Renal cortical epithelial cell (primary cell): ENCODE data around the gene KSR1. TPM values are rescaled to one million over a fixed set of nuclear protein-coding genes. Genes with fewer than 3 reads are reported as not detected.

Experiments
- DNase-seq: peaks from one replicate; pipeline ENCODE4 v3.0.0-alpha.2; 2011; ENCODE audit warnings: low read depth
- total RNA-seq: library from RNA; depleted of rRNA; stranded (reverse); fragments of >200 nt; gene quantifications from 2 replicates; pipeline ENCODE4 v1.2.3, GENCODE V29; 2014

KSR1 gene
- total RNA-seq, 1 donor from 2014 or later = 29.3 TPM

DNA sequence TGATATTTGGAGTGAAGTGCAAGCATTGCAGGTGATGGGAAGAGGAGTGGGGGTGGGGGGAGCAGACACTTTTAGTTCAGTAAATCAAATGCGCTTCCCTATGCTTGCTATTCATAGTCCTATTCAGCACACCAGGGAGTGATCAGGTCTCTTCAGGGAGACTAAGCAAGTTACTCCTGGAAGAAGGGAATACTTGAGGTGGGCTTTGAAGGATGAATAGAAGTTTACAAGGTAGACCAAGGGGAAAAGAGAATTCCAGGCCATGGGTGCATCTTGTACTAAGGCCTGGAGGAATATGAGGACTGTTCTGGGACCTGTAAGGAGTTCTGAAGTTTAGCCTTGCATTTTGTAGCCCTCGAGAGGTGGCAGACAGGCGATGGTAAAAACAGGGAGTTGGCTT, 134.6 kb downstream of the KSR1 start:
- no peak for DNase-seq

DNA sequence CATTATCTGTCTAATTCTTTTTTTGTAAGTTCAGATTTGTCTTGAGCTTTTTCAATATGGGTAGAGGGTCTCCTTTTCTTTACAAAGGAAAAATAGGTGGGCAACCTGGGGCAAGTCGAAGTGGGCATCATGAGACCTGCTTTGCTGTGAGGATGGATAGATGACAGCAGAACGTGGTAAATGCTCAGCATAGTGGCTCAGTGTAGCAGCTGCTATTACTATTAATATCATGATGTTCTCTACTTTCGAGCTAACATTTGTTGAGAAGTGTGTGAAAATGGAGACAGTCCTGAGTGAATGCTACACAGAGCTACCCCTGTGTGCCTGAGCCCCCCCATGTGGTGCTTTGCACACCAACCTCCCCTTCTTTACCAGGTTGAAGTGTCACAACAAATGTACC, 135.7 kb downstream of the KSR1 start:
- no peak for DNase-seq

DNA sequence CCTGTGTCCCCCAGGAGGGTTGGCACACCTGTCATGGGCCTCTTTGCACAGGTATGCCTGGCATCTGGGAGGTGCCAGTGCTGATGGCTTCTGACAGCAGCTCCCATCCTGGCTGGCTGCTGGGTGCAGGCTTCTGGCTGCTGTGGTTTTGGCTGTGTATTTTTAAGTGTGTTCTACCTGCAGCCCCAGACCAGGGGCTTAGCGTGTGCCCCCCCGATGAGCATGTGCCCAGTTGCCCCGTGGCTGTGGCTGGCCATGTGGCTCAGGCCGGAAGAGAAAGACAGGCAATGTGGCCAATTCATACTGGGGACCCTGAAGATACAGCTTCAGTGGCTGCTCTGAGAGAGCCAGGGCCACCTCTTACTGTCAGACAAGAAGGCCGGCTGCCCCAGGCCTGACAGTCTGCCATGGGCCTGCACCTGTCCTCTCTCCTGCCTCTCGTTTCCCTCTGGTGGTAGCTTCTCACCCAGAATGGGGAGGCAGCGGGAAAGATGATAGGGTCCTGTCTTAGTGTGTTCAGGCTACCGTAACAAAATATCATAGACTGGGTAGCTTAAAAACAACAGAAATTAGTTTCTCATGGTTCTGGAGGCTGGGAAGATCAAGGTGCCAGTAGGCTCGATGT, 137.1 kb downstream of the KSR1 start:
- no peak for DNase-seq

DNA sequence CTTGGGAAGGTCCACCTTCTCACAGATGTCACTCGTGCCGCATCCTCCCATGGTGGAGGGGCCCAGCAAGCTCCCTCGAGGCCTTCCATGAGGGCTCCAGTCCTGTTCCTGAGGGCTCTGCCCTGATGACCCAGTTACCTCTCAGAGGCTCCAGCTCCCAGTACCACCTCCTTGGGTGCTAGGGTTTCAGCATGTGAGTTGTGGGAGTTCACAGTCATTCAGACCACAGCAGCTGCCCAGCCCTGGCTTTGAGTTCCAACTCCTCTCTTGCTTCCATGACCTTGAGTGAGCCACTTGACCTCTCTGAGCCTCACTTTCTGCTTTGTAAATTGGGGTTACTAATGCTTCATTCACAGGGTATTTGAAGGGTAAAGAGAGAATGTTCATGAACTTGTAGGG, 137.6 kb downstream of the KSR1 start:
- DNase-seq = no peak

DNA sequence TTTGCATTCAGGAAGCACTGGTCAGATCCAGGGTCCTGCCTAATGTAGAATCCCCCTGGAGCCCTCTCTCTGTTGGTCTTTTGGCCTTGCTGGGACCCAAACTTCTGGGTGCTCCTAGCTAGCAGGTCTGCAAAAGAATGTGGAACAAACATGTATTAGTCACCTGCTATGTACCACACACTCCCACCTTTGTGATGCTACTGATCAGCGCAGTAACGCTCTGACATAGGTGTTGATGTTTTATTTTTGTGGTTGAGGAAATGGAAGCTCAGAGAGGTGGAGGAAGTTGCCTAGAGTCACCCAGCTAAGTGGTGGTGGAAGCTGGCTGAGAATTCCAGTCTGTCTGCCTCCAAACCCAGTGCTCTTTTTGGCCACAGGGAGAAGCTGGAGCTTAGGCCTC, 139.0 kb downstream of the KSR1 start:
- no peak for DNase-seq

DNA sequence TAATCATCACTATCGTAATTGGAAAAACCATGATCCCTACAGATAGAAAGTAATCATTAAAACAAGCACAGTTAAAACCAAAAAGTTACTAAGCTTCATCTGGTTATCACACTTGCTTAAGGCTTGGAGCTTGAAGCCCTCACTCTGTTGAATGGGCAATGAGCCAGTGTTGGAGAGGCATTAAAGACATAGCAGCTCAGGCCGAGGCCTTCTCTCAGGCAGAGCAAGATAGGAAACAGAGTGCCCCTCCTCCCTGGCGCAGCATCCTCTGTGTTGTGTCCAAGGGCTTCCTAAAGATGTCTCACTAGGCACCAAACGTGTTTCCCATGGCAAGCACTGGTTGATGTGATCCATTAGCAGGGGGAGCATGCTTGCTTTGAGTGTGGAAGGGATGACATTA, 139.8 kb downstream of the KSR1 start:
- no peak for DNase-seq

DNA sequence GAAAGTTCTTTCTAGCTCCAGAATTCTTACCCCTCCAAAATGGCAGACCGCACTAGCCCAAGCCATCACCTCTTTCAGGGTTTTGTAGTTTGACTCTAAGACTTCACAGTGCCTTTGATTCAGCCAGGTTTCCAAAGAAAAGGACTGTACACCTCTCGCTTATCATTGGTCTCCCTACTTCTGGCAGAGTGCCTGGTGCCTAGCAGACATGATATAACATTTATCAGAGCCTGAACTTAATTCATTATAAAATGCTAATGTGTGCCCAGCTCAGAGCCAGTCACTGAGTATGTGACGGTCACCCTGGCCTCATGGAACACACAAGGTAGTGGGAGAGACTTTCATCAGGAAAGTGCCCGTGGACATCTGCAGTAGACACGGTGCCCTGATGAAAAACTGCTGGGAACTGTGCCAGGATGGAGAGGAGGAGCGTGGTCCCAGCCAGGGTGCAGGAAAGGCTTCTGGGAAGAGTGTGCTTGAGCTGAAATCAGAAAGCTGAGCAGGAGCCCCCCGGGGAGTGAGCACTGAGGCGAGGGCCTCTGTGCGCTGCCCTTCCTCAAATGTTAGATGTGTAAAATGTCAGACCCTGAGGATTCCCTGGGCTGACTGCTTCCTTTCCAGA, 140.4 kb downstream of the KSR1 start:
- DNase-seq = no peak

DNA sequence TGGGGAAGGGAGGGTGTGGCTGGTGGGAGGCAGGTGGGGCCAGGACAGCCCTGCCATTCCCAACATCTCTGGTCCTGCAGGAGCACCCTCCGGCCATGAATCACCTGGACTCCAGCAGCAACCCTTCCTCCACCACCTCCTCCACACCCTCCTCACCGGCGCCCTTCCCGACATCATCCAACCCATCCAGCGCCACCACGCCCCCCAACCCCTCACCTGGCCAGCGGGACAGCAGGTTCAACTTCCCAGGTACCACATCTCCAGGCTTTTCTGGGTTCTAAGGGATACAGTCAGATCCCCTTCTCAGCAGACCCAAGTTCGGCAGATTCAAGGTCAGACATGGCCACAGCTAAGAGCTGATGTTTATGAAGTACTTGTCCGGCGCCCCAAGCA, 140.9 kb downstream of the KSR1 start:
- DNase-seq = no peak

DNA sequence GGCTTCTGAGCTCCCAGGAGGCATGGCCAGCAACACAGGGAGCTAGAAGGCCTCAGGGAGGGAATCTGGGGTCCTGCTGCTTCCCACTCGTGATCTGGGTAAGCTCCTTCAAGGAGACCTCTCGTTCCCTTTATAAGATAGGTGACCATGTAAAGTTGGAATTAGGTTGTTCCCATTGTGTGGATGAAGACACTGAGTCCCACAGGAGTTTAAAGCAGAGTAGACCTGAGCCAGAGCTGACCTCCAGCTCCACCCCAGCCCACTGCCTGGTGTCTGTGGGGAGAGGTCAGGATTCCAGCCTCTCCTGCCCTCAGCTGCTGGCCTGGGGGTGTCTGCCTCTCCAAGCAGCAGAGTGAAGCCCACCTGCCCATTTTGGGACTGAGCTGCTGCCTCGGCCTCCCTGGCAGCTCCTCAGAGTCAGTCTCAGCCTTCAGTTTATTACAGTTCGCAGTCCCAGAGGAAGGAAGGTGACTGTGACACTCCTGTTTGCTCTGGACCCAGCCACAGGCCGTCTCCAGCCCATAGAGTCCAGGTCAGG, 141.6 kb downstream of the KSR1 start:
- no peak for DNase-seq

DNA sequence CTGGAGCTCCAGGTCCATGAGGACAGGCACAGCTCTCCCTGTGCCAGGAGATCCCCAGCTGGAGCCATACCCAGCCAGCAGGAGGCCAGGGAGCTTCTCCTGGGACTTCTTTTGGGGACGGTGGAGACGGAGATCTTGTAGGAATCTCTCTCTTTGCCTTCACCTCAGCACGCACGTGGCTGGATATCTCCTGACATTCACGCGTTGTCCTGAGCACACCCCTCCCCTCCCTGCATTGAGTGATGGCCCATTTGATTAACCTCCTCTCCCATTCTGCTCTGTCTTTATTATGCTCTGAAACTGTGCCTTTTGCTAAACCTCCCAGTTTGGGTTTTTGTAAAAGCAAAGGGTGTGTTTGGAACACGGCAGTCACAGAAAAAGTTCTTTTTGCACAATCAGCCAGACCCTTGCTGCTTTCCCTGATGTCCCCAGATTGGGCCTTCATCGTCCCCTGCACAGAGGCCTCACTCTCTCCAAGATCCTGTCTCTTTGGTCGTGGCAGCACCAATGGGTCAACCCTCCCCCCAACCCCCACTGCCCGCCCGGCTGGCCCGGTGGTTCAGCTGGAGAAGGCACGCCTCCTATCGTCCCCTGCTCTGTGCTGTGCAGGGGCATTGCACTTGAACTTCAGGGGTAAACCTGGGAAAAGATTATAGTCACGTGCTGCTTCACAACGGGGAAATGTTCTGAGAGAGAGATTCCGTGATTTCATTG, 142.2 kb downstream of the KSR1 start:
- no peak for DNase-seq

DNA sequence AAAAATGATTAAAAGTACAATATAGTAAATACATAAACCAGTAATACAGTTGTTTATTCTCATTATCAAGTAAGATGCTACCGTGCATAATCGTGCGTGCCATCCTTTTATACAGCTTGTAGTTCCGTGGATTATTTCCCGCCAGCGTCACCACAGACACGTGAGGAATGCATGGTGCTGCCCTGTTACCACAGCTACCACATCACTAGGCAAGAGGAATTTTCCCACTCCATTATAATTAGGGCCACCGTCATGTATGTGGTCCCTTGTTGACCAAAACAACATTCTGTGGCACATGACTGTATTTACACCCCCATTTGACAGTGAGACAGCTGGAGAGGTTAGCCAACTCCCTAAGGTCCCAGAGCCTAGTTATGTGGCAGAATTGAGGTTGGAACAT, 144.2 kb downstream of the KSR1 start:
- DNase-seq = peak; percentile 29

DNA sequence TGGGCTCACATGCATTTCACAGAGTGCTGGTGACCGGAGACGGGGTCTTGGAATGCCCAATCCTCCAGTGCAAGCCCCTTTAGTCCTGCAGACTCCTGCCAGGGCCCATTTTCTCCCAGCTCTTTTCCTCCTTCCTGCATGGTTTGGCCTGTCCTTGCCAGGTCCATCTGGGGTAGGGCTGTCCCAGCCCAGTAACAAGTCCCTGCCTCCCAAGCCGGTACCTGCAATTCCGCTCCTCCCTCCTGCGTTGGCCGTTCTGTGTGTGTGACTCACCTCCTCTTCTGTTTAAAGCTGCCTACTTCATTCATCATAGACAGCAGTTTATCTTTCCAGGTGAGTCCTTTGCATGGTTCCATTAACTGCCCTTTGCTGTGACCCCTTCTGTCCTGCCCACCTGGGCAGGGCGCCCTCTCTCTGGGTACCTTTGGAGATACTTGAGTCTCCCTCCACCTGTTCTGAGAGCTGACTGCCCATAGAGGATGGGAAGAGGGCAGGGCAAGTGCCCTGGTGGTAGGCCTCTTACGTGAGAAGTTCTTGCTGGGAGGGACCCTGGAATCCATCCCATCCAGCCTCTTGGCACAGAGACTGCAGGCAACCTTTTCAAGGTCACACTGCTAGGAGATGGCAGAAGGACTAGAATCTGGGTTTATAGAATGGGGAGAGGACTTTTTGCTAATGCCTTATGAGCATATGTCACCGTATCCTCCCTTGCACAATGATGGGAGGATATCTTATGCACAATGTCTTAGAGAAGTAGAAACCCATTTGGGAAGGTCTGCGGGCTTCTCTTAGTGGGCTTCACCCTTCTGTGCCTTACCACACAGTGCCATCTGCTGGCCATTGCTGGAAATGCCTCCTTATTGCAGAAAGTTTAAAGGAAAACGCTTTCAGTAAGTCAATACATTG, 145.1 kb downstream of the KSR1 start:
- peak; percentile 54 for DNase-seq

DNA sequence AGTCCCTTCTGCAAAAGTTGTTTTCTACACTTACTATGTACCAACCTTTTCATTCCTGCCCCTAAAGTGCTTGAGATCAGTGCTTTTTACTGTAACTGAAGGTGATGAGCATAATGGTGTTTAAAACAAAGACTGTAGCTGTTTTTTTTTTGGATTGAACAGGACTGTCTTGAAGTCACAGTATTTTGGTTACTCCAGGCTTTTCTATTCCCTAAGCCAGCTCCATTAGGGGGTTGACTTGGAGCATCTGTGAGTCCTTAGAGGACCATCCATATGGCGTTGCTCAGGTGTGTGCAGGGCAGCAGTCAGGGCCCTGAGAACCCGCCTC, 145.7 kb downstream of the KSR1 start:
- DNase-seq = no peak

DNA sequence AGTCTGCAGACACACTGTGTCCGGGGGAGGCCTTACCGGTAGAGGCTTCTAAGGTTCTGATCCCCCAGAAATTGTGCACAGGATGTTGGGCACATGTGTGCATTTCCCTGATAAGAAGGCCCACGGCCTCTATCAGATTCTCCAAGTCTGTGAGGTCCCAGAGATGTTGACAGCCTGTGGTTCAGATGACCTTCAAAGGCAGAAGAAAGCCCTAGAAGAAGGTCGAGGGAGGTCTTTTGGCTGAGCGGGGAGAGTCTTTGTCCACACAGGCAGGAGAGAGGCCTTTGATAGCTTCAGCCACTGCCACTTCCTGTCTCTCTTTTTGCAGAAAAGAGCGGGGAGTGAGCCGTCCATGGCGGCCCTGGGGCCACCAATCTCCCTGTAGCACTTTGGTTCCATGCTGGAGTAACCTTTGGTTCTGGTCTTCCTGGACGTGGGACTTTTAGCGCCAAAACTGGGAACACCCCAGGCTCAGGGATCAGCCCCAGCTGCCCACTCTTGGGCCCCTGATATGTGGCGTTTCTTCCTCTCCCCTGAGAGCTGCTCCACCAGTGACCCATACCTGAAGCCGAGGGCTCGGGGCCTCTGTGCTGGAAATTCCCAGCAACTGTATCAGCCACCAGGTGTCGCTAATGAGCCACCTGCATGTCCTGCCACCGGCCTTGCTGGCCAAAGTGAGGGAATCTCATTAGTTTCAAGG, 146.6 kb downstream of the KSR1 start:
- peak; percentile 58 for DNase-seq

DNA sequence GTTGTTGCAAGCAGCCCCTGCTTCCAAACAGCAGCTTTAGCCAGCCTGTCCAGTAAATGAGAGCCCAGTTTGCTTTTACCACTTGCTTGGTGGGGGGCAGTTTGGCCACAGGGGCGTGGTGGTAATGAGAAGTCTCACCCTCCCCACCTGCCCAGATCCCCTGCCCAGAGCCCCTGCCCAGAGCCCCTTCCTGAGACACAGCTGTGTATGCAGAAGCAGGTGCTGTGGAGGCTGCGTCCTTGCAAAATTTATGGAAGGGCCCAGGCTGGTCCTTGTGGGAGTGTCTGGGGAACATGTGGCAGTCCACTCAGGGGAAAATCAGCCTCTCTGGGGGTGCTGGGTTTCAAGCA, 147.1 kb downstream of the KSR1 start:
- no peak for DNase-seq

DNA sequence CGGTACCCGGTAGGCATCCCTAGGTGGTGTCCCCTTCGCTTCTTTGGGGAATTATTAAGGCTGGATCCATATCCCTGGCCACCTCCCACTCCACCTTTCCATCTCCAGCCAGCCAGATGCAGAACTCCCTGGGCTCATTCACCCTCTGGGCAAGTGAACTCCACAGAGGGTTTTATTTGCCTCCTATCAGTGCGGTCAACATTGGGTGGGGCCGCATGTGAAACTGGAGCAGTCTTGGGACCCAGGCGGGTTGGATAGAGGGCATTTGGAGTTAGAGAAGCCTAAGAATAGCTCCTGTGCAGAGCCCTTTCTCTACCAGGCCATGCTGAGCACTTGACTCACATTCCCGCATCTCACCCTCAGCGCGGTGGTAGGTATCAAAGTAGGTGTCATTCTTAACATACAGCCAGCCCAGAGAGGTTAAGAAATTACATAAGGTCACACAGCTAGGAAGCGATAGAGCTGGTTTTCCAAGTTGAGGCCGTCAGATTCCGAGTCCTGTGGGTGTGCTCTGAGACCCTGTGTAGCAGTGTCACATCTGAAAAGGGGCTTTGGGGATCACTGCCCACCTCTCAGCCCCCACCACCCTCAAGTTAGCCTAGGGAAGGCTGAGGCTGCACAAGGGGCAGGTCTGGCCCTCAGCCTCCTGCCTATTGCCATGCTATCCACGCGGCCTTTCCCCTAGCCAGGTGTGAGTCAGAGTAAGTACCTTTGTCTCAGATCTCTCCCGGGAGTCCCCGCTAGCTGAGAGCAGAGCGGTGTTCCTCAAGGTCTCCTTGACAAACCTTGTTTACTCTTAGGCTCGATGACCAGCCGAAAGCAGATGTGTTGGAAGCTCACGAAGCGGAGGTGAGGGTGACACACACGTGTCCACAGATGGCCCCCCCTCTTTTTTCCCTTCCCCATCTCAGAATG, 147.9 kb downstream of the KSR1 start:
- DNase-seq = no peak

DNA sequence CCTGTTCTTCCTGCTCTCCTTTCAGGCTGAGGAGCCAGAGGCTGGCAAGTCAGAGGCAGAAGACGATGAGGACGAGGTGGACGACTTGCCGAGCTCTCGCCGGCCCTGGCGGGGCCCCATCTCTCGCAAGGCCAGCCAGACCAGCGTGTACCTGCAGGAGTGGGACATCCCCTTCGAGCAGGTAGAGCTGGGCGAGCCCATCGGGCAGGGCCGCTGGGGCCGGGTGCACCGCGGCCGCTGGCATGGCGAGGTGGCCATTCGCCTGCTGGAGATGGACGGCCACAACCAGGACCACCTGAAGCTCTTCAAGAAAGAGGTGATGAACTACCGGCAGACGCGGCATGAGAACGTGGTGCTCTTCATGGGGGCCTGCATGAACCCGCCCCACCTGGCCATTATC, 149.2 kb downstream of the KSR1 start:
- DNase-seq = no peak

DNA sequence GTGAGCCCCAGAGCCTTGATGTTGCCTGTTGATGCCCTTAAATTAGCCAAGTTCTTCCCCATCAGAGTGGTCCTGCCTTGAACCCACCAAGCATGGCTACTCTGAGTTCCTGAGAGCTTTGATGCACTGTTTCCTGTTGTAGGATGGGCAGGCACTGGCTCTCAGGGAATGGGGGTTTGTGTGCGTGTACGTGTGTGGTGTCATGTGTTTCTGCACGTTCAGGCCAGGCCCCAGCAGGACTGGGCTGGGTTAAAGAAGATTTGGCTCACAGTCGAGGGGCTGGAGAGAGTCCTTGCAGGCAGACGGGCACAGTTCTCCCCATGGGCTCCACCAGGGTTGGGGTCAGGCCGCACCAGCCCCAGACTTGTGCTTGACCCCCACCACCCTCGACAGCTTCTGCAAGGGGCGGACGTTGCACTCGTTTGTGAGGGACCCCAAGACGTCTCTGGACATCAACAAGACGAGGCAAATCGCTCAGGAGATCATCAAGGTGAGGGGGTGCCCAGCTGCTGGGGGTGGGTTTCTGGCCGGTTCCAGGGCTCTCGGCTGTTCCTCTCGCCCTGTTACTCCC, 151.4 kb downstream of the KSR1 start:
- DNase-seq = no peak

DNA sequence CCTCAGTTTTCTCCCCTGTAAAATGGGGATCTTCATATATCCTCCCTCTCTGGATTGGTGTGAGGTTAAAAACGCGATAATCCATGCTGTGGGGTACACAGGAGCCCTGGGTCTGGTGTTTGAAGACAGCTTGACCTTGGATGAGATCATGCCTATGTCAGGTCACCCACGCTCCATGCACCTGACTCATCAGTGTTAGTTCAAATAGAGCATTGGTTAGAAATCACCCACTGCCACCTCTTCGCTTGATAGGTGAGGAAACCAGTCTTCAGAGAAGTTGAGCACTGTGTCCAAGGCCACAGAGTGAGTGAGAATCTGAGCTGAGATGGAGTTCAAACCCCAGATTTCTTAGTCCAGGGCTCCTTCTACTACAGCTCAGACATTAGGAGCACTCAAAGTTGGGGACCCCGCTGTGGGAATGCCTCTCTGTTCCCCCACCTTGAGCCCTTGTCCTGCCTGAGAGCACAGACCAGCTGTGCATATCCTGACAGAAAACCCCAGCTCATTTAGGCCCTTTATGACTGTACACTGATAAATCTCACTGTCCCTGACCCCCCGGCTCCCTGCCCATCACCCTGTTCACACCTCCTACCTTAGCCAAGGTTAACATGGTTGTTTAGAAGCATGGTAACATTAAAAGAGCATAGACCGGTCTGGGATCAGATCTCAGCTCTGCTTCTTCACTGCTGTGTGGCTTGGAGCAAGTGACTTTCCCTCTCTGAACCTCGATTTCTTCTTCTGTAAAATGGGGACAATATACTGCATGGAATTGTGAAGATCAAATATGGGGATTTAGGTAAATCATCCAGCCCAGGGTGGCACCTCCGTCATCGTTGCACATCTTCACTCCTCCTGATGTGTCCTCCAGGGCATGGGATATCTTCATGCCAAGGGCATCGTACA, 152.3 kb downstream of the KSR1 start:
- DNase-seq = peak; percentile 38
